Stimulated activated CD4-positive, alpha-beta T cell treated with anti-CD3 and anti-CD28 coated beads, Interleukin-12 subunit alpha, Interleukin-12 subunit beta, amount 100 ng/mL, for 24 hours (primary cell): ENCODE data around the gene TUBGCP6.

Experiments
- DNase-seq, 2 experiments: peaks; one replicate each; pipeline ENCODE4 v3.0.0-alpha.2; 2020; ENCODE audit warnings: low read depth in 2 of 2

TUBGCP6 gene

DNA sequence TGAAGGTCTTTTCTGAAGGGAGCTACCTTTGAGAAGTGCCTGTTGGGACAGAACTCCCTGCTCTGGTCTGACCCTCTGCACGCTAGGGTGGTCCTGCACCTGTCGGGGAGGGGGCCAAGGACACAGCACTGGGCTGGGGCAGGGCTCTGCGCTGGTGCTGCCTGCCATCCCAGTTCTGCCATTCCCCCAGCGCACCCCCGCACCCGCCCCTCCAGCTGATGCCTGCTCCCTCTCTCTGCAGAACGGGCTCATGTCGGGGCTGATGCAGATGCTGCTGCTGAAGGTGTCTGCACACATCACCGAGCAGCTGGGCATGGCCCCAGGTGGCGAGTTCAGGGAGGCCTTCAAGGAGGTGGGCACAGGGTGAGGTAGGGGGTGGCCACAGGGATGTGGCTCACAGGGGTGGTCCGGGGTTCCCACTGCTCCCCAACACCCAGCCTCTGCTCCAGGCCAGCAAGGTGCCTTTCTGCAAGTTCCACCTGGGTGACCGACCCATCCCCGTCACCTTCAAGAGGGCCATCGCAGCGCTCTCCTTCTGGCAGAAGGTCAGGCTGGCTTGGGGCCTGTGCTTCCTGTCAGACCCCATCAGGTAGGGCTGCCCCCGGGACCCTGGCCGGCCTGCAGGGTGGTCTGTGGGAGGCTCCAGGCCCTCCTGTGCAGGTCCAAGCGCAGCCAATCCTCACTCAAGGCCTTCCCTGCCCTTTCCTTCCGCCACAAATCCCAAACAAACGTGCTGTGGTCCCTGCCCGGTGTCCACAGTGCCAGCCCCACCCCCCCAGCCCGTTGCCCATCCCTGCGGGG is 47.6 kb downstream of the TUBGCP6 start:
- no peak for DNase-seq

DNA sequence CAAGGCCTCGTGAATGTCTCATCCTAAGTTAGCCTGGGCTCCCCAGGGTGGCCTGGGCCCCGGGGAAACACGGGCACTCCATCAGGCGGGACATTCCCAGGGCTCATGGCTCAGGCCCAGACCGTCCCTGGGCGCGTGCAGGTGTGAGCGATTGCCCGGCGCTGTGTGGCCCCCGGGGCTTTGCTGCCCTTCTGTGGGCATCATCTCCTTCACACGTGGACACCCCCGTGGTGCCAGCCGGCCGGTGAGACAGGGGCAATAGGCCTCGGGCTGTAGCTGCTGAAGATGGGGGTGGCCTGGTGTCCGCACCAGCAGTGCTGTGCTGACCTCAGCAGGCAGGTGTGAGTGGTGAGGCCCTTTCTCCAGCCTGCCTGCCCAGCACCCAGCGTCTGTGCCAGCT is 48.6 kb downstream of the TUBGCP6 start:
- no peak for DNase-seq

DNA sequence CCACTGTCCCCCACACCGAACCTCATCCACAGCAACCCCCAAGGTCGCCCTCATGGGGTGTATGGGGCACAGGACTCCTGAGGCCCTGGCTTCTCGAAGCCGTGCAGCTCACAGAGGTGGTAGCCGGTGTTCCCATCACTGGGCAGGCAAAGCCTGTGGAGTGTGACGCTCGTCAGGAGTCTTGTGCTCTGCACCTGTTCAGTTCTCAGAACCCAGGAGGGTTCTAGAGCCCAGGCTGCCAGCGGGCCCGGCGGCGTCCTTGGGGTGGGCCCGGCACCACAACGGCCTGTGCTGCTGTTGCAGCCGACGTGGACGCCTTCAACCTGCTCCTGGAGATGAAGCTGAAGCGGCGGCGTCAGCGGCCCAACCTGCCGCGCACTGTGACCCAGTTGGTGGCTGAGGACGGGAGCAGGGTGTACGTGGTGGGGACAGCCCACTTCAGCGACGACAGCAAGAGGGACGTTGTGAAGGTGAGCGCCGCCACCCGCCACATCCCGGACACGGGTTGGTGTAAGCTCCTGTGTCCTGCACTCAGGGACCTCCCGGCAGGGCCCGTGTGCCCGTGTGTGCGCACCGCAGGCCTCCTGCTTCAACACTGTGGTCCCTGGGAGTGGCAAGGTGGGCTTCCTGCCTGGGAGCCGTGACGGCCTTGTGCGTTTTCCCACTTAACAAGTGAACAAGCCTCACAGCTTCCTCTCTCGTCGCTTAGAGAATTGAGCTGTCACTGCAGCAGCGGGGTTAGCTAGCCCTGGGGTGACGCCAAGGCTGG is 50.6 kb downstream of the TUBGCP6 start:
- DNase-seq = no peak

DNA sequence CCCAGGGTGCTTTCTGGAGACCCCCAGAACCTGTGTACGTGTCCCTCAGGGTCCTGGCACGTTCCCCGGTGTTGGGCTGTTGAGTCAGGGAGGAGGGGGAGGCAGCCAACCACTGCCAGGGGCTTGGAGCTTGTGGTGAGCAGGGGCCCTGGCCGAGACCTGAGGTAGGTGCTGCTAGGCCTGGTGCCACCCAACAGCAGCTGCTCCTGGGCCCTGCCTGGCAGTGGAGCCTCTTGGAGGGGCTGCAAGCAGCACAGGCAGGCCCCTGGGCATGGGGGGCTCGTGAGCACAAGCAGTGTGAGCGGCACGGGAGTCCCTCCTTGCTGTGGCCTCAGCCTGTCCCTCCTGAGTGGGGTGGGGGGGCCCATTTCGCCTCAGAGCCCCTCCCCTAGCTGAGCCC is 51.2 kb downstream of the TUBGCP6 start:
- DNase-seq = no peak

DNA sequence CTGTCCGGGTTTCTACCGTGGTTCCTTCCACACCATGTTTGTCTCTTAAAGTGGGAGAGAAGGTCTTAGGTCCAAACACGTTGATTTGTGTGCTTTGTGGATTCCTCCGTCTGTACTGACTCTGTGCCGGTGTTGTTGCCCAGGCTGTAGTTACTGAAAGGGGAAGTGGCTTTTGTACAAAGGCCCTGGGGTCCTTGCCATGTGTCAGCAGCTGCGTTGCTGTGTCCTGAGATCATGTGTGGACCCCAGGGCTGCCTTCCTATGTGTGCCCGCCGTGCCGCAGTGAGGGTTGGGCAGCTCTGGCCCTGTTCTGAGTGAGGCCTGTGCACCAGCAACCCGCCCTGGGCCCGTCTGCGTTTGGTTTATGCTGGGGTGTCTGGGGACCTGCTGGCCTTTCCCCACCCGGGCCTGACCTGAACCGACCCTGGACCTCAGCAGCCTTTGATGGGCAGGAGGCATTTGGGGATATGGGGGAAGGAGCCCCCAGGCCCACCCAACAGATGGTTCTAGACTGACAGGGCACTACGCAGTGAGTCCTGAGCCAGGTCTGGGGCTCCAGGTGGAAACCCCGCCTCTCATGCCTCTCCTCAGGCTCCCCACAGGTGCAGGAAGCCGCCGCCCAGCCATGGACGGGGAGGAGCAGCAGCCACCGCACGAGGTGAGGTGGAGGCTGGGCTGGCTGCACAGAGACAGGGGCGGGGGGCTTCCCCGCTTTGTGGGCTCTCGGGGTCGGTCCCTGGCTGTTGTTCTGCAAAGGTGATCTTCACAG is 52.2 kb downstream of the TUBGCP6 start:
- no peak for DNase-seq

DNA sequence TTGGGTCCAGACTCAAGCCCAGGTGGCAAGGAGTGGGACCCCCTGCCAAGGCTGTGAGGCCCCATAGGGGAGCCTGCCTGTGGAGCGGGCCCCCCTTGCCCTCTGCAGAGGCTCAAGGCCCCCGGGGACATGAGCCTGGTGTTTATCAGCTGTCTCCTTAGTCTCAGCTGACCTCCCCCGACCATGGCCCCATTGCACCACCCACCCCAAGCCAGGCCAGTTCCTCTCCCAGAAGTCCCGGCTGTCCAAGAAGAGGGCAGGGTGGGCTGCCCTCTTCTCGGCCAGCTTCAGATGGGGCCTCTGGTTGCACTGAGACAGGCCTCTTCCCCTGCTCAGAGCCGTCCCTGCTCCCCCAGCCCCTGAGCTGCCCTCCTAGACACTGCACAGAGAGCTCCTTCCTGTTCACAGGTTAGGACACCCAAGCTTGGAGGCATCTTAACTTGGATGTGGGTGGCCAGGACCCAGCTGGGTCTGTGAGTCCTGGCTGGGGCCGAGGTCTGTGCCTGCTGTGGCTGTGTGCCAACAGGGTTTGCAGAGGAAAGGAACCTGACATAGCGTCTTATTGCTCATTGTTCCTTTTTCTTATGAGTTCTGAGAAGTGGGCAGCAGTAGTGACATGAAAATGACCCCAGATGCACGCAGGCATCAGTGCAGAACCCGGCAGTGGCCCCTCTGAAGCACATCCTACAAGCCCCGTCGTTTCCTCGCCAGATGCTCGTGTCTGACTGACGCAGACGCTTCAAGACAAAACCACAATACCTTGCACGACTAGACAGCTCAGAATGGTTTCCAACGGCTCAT is 53.7 kb downstream of the TUBGCP6 start:
- DNase-seq = peak; percentile 48 to 59

DNA sequence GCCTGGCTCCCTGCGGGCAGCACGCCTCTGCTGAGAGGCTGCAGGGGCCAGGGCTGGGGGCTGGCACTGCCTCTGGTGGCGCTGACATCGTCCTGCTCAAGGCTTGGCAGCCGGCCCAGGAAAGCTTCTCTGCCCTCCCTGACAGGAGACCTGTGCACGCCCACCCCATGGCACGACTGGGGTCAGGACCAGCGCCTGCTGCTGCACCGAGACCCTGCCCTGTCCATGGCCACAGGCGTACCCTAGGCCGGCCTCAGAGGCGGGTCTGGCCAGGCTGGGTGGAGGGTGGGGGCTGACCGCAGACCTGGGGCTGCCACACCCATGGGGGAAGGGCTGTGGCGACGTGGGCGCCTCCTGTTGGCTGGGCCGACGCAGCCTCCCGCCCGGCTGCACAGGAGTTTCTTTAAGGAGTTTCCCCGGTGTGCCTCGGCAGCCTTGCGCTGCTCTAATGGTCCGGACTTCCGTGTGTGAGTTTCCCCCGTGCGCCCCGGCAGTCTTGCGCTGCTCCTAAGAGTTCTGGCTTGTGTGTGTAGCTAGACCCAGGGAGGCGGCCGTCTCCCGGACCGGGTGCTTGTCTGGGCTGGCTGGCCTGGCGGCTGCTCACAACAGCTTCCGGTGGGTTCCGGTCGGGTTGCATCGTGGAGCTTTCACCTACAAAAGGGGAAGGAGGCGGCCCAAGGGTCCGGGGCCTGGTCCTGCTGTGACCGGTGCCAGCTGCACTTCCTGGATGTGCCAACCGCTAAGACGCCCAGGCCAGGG is 54.5 kb downstream of the TUBGCP6 start:
- peak; percentile 55 to 64 for DNase-seq

DNA sequence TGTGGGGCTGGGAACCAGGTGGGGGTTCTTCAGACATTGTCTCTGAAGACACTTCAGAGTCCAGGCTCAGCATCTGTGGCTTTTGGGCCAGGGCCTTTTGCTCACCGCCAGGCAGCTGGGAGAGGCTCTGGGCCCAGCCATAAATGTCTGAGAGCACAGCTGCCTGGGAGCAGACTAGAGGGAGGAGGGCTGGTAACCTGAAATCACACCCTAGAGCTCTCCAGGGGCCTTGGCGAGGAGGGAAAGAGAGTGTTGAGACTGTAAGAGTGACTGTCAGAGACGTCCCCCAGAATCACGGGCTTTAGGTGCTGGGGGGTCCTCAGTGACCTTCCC is 55.0 kb downstream of the TUBGCP6 start:
- DNase-seq = no peak

DNA sequence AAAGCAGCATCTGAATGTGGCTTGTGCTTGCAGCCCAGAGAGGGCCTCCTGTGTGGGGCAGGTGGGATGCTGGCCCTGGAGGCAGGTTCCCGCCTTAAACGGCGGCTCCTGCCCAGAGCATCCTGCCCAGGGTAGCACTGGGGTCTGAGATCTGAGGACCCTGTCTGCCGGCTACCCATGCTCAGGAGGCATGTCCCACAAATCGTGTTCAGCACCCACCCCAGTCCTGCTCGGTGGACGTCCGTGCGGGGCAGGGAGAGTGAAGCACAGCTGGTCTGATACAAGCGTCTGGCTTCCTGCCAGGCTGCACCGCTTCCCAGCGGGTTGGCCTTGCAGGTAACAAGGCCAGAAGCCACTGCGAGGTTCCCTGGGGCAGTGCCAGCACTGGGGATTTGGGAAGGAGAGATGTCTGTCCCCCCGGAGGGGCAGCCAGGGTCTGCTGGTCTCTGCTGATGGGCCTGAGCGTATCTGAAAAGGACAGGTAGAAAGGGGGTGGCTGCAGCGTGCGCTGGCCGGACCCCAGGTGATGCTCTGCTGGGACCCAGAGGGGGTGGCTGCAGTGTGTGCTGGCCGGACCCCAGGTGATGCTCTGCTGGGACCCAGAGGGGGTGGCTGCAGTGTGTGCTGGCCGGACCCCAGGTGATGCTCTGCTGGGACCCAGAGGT is 55.5 kb downstream of the TUBGCP6 start:
- DNase-seq = no peak

DNA sequence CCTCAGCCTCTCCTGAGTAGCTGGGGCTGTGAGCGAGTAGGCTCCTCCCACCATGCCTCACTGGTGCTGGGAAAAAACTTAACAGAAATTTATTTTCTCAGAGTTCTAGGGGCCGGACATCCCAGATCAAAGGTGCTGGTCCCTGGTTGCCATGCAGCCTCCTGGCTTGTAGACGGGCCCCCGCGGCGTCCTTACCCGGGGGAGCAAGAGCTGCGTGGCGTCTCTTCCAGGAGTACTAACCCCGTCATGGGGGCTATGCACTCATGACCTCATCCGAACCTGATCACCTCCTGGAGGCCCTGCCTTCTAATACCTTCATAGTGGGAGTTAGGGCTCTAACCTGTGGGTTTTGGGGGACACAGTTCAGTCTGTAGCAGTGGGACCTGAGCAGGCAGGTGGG is 56.5 kb downstream of the TUBGCP6 start:
- no peak for DNase-seq

DNA sequence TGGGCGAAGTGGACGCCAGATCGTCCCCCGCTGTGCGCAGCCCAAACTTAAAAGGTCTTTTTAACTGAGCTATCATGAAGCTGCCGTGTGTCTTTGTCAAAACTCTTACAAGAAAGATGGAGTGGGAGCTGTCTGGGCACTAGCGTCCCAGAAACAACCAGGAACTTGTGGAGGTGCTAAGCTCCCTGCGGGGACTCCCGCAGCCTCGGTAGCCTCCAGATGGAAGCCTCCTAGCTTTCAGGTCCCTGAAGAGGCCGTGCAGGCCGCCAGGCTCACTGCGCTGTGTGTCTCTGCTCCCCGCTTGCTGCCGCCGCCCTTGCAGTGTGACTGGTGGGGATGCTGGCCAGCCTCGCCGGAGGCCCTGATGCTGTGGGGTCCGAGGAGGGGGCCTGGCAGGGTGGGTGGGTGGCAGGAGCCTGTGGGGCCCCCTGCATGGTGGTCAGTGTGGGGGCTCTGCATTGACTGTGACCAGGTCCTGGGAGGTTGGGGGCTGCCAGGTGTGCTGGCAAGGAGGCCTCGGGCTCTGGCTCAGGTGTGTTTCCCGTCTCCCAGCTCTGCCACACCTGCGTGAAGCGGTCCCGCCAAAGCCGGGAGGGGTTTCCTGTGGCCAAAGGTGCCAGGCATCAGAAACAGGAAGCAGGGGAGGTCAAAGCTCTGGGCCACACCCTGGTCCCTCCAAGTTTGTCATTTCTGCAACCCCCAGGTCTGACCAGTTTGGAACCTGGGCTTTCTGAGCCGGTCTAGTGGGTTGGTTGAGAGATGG is 57.9 kb downstream of the TUBGCP6 start:
- no peak for DNase-seq

DNA sequence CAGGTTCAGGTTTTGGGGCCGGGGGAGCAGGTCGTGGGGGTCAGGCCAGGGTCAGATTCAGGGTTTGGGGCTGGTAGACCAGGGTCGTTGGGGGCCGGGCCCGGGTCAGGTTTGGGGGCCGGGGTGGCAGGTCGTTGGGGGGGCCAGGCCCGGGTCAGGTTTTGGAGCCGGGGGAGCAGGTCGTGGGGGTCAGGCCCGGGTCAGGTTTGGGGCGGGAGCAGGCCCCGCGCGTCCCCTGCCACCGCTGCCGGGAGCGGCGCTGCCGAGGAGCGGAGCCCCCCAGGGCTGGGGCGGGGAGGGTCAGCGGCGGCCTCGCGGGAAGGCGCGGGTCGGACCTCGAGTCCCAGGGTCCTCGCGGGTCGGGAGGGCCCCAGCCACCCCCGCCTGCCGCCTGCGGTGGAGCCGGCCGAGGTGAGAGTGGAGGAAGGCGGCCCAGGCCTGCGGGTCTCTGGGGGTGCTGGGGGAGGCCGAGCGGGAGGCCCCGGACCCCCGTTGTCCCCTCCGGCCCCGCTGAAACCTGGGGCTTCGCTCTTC is 58.6 kb downstream of the TUBGCP6 start:
- DNase-seq = no peak

DNA sequence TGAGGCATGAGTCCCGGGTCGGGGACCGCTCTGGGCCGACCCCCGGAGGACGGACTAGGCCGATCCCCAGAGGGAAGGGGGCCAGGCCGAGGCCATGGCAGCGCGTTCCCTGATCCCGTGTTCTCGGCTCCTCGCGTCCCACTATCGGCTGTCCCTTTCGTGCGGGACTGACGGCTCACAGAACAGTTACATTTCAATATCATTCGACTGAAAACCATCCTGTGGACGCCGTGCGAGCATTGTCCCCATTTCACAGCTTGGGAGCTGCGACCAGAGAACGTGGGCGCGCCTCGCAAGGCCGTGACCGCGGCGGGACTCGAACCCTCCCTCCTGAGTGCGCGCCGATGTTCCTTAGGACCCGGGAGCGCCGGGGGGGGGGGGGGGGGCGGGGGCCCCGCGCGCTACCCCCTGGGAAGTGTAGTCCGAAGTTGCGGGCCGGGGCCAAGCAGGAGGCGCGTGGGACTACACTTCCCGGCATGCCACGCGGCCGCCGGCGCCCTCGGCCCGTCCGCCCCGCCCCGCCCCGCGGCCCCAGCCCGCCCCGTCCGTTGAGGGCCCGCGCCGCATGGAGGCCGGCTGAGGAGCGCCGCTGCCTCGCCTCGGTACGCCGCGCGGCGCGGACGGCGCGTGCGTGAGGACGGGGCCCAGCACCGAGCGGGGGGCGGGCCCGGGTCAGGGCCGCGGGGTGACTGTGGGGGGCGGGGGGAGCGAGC is 59.3 kb downstream of the TUBGCP6 start, which contains the start of gene TRABD:
Gene TRABD (plus strand): TSS at position 539 of the 713 bp plus-strand sequence. CDS start 7,148 bp downstream, outside the sequence.
- peak; percentile 72 to 81 for DNase-seq

DNA sequence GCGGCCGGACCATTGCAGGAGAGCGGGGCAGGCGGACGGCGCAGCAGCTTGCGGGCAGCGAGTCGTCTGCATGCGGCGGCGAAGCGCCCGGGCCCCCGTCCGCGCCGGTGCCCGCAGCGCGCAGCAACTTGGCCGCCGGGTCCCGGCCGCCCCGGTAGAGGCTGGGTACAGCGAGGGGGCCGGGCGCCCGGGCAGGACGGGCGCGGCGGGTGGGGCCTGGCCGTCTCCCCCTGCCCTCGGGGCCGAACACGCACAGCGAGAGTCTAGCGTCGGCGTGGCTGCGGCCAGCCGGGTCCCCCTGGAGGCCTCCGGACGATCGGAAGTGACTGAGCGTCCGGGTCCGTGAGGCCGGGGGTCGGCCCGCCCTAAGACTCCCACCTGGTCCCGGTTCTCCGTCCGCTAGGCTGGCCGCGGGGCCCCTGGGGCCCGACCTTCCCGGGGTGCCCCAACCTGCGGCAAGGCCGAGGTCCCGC is 59.9 kb downstream of the TUBGCP6 start:
- DNase-seq = no peak

DNA sequence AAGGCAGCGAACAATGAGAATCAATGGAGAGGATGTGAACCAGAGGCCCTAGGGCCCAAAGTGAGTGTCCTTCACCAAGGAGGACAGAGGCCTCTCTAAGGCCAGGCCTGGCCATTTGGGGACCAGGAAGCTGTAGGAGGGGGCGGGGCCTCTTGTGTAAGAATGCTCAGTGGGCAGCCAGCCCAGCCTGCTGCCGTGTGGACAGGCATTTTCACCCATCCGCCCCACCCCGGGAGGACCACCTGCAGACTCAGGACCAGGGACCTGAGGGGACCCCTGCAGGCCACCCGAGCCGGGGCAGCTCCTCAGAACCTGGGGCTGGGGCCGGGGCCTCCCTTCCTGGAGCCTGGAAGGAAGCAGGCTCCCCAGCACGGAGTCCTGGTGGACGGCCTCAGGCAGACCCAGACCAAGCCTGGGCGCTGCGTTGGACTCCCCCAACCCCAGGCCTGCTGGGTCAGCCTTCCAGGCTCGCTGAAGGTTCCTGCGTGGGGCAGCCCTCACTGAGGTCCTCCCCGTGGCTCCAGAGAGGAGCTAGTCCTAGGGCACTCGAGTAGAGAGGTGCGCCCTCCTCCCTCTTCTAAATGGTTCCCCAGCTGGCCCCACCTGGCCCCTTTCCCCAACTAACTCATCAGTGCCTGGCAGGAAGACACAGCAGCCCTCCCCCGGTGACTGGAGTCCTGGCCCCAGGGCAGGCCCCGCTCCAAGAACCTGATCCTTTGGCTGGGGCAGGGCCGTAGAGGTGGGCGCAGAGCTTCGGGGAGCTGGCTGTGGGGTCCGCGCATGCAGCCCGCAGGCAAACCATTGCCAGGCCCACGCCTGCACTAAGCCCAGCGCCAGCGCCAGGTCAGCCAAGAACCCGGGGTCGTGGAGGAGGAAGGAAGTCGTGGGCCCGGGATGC is 60.6 kb downstream of the TUBGCP6 start:
- DNase-seq = no peak

DNA sequence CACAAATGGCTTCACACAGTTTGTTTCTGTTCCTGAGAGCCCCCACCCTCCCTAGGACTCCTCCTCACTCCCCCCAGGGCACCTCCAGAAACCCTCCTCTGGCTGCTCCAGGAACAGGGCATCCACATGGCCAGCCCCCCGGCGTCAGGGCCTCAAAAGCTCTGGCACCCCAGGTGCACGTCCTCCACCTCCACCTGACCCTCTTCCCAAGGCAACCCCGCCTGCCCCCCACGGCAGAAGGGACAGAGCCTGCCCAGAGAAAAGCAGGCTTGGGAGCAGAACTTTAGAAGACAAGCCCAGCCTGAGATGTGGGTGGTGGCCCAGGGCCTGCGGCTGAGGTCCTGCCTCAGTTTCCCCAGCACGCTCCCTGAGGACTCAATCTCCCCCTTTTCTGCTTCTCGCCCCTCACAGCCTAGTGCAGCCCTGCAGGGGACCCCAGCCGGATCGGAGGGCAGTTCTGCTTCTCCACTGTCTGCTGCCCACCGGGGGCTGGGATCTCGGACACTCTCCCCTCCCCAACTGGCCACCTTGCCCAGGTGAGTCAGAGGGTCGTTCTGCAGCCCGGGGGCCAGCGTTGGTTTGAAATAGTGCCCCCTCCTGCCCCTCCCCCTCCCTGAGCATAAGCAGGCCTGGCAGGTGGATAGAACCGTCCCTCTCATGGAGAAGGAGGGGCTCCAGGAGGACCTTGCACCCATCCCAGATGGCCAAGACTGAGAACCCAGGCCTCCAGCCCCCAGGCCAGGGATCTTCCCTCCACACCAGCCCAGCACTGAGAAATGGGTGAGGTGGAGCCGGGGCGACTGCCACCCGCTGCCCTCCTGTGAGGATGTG is 61.5 kb downstream of the TUBGCP6 start:
- no peak for DNase-seq
